OCI-LY3 (cell line): ENCODE data around the gene GRHPR.
A peak's percentile ranks its signal among the peaks of the same experiment; 100 is the strongest.

Experiments
- EZH2phosphoT487 ChIP-seq: fragments of 200-600 bp; shearing (Covaris generic); IDR thresholded peaks from 2 replicates; pipeline ENCODE4 v1.6.1; 2018; ENCODE audit warnings: antibody characterized with exemption, mixed run types, low read depth
- TF ChIP-seq, protein P1 (sequence below): fragments of 200-600, 300-600 bp; sonication (generic); IDR thresholded peaks from 2 replicates; pipeline ENCODE4 v1.5.1; 2014; ENCODE audit warnings: antibody characterized with exemption, low read length, low read depth

DNA sequence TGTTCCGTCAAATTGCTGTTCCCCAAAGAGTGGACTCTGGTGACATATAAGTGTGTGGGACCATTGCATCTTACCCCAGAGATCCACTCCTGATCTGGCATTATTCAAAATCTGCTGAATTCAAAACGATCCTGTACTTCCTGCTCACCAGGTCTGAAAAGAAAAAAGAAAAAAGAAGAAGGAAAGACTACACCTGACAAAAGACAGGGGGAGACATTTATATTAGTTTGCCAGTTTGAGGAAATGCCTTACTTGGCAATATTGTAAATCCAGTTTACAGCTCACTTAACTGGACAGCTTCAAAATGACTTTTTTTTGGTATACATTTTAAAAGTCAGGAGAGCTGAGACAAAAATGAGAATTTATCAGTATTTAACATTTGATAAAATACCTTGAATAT is 15.0 kb upstream of the GRHPR start:
- TF ChIP-seq, protein P1, sequence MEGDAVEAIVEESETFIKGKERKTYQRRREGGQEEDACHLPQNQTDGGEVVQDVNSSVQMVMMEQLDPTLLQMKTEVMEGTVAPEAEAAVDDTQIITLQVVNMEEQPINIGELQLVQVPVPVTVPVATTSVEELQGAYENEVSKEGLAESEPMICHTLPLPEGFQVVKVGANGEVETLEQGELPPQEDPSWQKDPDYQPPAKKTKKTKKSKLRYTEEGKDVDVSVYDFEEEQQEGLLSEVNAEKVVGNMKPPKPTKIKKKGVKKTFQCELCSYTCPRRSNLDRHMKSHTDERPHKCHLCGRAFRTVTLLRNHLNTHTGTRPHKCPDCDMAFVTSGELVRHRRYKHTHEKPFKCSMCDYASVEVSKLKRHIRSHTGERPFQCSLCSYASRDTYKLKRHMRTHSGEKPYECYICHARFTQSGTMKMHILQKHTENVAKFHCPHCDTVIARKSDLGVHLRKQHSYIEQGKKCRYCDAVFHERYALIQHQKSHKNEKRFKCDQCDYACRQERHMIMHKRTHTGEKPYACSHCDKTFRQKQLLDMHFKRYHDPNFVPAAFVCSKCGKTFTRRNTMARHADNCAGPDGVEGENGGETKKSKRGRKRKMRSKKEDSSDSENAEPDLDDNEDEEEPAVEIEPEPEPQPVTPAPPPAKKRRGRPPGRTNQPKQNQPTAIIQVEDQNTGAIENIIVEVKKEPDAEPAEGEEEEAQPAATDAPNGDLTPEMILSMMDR: peak; percentile 69
- TF ChIP-seq EZH2phosphoT487: no peak
